ENCODE results near the gene RAD51B. TPM values are rescaled to one million over a fixed set of nuclear protein-coding genes. Genes with fewer than 3 reads are reported as not detected.
"Not testable (repeated sequence)": the region's sequence is repeated elsewhere in the genome, so short reads cannot be mapped to it uniquely, and the experiment has no call there.

Gene RAD51B
- total and polyA plus RNA-seq, 9 donors: 21.6 to 70.1 (median 35.1) TPM

DNA sequence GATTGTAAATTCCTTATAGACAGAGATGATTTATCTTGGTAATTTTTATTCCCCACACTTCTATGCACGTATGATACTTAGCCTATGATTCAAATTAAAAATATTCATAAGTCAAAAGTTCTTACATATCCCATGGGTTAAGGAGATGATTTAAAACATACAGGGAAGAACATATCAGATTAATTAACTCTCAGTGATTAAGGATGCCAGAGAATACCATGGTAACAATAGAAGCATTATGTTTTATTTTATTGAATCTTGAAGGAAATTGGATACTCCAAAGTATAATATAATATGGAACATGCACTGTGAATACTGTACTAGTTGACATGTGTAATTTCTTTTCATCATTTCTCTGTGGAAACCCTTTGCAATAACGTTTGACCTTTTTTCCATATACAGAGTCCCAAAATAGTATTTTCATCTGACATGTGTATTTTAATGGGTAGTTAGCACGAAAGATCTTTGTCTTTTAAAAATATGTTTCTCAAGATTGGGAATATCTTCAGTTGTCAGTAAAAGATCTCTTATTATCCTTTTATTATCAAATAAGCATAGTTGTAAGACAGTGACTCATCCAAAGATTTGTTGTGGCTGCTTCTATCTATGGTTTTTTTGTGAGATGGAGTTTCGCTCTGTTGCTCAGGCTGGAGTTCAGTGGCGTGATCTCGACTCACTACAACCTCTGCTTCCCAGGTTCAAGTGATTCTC lies 166.7 kb downstream of the RAD51B start:
- intact Hi-C loops (cut with DNase I): no loop called here
- no peaks in the 10 kb centered on the region for H3K9me3 ChIP-seq
- TF ChIP-seq, protein P1, sequence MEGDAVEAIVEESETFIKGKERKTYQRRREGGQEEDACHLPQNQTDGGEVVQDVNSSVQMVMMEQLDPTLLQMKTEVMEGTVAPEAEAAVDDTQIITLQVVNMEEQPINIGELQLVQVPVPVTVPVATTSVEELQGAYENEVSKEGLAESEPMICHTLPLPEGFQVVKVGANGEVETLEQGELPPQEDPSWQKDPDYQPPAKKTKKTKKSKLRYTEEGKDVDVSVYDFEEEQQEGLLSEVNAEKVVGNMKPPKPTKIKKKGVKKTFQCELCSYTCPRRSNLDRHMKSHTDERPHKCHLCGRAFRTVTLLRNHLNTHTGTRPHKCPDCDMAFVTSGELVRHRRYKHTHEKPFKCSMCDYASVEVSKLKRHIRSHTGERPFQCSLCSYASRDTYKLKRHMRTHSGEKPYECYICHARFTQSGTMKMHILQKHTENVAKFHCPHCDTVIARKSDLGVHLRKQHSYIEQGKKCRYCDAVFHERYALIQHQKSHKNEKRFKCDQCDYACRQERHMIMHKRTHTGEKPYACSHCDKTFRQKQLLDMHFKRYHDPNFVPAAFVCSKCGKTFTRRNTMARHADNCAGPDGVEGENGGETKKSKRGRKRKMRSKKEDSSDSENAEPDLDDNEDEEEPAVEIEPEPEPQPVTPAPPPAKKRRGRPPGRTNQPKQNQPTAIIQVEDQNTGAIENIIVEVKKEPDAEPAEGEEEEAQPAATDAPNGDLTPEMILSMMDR (IDR thresholded peaks at IDR 0.05): no peak
- TF ChIP-seq EP300 (IDR thresholded peaks at IDR 0.05) (no peak), POLR2A (IDR thresholded peaks at IDR 0.05) (no peak)
- H3K36me3 ChIP-seq: no peaks in the 10 kb centered on the region
- H3K27ac ChIP-seq: peak overlapping the region in 1 of 2 donors; percentile 72
- no peak overlapping the region for H3K4me3 ChIP-seq
- WGBS, 3 donors: 76 to 85% (median 77%) methylated on average over 6 of the region's 6 CpGs
- peaks cover 2% of the 10 kb centered on the region for H3K4me1 ChIP-seq (ENCODE audit: insufficient read depth)
- DNase-seq: no peak
- H3K27me3 ChIP-seq: no peaks in the 10 kb centered on the region

DNA sequence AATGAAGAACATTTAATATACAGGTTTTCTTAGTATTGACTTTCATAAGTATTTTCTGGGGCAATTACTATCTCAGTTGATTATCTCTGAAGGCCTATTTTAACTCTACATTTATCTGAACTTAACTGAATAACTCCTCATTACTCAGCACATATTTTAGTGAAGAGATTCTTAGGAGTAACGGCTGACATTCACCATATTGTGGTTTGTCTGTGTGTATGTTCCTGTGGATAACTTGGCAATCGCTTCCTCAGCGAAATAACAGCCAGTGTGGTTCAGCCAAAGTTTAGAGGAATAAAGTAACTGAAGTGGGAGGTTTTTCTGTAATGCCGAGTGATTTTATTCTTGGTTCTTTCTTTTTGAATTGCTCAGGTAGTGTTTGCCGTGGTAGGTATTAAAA lies 168.0 kb downstream of the RAD51B start:
- Histone ChIP-seq H3K4me1 (ENCODE audit: insufficient read depth) (peaks cover 2% of the 10 kb centered on the region), H3K9me3 (no peaks in the 10 kb centered on the region), H3K36me3 (no peaks in the 10 kb centered on the region), H3K27ac (peak overlapping the region in 1 of 2 donors; percentile 72), H3K4me3 (no peak overlapping the region), H3K27me3 (no peaks in the 10 kb centered on the region)
- intact Hi-C loops (cut with DNase I): no loop called here
- peak in 3 of 5 donors; percentile 27 to 46 (median 42) for DNase-seq
- WGBS, 3 donors: 10 to 11% (median 11%) methylated on average over 5 of the region's 5 CpGs
- TF ChIP-seq POLR2A (IDR thresholded peaks at IDR 0.05) (no peak), EP300 (IDR thresholded peaks at IDR 0.05) (no peak)
- TF ChIP-seq, protein P1 (IDR thresholded peaks at IDR 0.05): no peak

DNA sequence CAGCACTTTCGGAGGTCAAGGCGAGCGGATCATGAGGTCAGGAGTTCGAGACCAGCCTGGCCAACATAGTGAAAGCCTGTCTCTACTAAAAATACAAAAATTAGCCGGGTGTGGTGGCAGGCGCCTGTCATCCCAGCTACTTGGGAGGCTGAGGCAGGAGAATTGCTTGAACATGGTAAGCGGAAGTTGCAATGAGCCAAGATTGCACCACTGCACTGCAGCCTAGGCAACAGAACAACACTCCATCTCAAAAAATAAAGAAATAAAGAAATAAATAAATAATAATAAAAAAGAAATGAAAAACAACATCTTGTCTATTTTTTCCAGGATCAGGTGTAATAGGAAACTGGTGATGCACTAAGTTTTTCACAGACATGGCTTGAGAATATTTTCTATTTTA lies 168.6 kb downstream of the RAD51B start:
- H3K36me3 ChIP-seq; H3K4me1 ChIP-seq (ENCODE audit: insufficient read depth); H3K27me3 ChIP-seq; H3K9me3 ChIP-seq; intact Hi-C loops (cut with DNase I); H3K4me3 ChIP-seq: not testable (repeated sequence)
- peak overlapping the region in 1 of 2 donors; percentile 72 for H3K27ac ChIP-seq
- peak in 3 of 5 donors; percentile 26 to 47 (median 46) for DNase-seq
- 58 to 76% (median 64%) methylated on average over 7 of the region's 7 CpGs for WGBS, 3 donors

DNA sequence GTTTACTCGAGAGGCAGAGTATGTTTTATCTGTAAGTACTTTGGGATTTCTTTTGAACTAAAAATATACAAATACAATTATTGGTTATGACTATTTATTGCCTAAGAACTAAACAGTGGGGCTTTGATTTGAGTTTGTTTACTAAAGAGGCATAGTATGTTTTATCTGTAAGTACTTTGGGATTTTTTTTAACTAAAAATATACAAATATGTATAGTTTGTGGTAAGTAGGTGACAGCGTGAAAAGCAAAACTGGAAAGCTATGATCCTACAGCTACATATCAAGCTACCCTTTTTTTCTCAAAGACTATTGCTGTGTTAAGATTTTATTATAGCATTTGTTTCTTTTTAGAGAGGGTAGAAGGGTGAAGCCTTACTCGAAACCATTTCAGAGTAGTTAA lies 171.0 kb downstream of the RAD51B start:
- peaks cover 3% of the 10 kb centered on the region for H3K4me1 ChIP-seq (ENCODE audit: insufficient read depth)
- no peaks in the 10 kb centered on the region for H3K27me3 ChIP-seq
- intact Hi-C loops (cut with DNase I): loop anchor here in 1 of 4 donors (10.0 kb wide), 1 partner anchor 54 kb away; no protein-coding TSS in a partner anchor
- WGBS, 3 donors: 65 to 76% (median 71%) methylated on average over 3 of the region's 3 CpGs
- no peaks in the 10 kb centered on the region for H3K36me3 ChIP-seq
- TF ChIP-seq, protein P1 (IDR thresholded peaks at IDR 0.05): no peak
- TF ChIP-seq EP300 (IDR thresholded peaks at IDR 0.05) (no peak), POLR2A (IDR thresholded peaks at IDR 0.05) (no peak)
- H3K9me3 ChIP-seq: no peaks in the 10 kb centered on the region
- no peak overlapping the region for H3K4me3 ChIP-seq
- no peak for DNase-seq
- H3K27ac ChIP-seq: no peak overlapping the region

DNA sequence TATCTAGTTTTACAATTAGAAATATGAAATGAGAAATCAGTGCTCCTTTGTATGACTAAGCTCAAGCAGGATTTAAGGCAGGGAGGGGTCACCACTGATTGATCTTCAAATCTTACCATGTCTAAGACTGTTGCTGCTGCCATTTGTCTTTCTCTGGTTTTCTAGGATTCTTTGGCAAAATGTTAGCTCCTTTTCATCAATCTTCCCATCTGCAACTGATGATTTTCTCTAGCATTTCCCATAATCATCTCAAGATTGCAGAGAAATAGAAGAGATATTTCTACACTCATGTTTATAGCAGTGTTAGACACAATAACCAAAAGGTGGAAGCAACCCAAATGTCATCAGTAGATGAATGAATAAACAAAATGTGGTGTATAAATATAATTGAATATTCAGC lies 175.0 kb downstream of the RAD51B start:
- Histone ChIP-seq H3K27me3 (no peaks in the 10 kb centered on the region), H3K27ac (no peak overlapping the region), H3K36me3 (no peaks in the 10 kb centered on the region), H3K4me1 (ENCODE audit: insufficient read depth) (peaks cover 4% of the 10 kb centered on the region), H3K4me3 (no peak overlapping the region), H3K9me3 (no peaks in the 10 kb centered on the region)
- intact Hi-C loops (cut with DNase I): loop anchor here in 1 of 4 donors (10.0 kb wide), 1 partner anchor 50 kb away; no protein-coding TSS in a partner anchor
- DNase-seq: no peak
- TF ChIP-seq POLR2A (IDR thresholded peaks at IDR 0.05) (no peak), EP300 (IDR thresholded peaks at IDR 0.05) (no peak)
- TF ChIP-seq, protein P1 (IDR thresholded peaks at IDR 0.05): no peak

All from ovary (tissue), 9 donors.